Hippocampal formation (tissue), 2 donors: Measurements from ENCODE around the gene TAS2R50.
A peak's percentile ranks its signal among the peaks of the same experiment; 100 is the strongest.
"Not testable (repeated sequence)": the region's sequence is repeated elsewhere in the genome, so short reads cannot be mapped to it uniquely, and the experiment has no call there.

Experiments used
- DNase-seq, 2 donors: peaks; one replicate each; lab custom pipeline; 2025; lab: John Stamatoyannopoulos, UW

The TAS2R50 gene

DNA sequence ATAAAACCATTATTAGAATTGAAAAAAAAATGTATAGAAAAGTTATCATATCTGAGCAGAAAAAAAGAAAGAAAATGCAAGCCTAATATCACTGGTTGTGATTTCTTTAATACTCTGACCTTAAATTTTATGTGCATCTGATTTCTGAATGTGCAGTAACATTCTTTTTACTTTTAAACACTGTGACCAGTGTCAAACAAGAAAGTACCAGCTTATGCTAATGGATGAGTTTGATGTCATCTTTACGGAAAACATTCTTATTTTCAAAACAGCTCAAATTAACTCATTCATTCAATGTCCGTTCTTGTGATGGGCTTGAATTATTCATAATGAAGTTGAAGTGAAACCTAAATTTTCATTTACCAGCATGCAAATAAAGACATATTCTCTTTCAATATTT lies at the start of gene TAS2R50:
Gene TAS2R50 (minus strand): TSS at position 101 of the 400 bp plus-strand sequence. CDS start 52 bp downstream, at position 49.
- no peak for DNase-seq

GRCh38 chr12:11033959-11034358 lies 47.2 kb upstream of the TAS2R50 start:
- DNase-seq, result not testable (repeated sequence)

DNA sequence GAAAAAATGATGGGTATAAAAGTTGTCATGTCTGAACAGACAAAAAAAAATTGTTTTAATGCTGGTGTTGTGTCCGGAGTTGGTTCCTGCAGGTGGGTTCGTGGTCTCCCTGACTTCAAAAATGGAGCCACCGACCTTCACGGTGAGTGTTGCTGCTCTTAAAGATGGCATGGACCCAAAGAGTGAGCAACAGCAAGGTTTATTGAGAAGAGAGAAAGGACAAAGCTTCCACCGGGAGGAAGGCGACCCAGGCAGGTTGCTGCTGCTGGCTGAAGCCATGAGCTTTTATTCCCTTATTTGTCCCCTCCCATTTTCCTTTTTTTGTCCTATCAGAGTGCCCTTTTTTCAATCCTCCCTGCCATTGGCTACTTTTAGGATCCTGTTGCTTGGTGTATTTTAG lies 44.6 kb upstream of the TAS2R50 start, which contains the start of gene TAS2R31:
Gene TAS2R31 (minus strand): TSS at position 101 of the 400 bp plus-strand sequence. CDS start 72 bp downstream, at position 29.
- DNase-seq, result no peak

- no peak for DNase-seq
Observed at GRCh38 chr12:11026118-11026517, 39.4 kb upstream of the TAS2R50 start.

GRCh38 chr12:11023387-11023786 lies 36.7 kb upstream of the TAS2R50 start:
- no peak for DNase-seq

DNA sequence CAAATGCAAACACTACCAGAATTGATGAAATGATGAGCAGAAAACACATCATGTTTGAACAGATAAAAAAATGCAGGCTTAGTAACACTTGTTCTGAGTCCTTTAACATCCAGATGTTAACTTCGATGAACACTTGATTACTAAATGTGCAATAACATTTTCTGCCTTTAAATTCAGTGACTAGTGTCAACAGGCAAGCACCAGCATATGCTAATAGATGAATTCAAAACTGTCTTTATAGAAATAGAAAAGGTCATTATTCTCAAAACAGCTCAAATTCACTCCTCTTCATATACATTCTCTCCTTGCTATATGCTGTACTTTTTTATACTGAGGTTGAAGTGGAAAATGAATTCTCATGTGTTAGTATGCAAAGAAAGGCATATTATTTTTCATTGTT lies 35.8 kb upstream of the TAS2R50 start, which contains the start of gene TAS2R19:
Gene TAS2R19 (minus strand): TSS at position 101 of the 400 bp plus-strand sequence. CDS start 49 bp downstream, at position 52.
- no peak for DNase-seq

DNA sequence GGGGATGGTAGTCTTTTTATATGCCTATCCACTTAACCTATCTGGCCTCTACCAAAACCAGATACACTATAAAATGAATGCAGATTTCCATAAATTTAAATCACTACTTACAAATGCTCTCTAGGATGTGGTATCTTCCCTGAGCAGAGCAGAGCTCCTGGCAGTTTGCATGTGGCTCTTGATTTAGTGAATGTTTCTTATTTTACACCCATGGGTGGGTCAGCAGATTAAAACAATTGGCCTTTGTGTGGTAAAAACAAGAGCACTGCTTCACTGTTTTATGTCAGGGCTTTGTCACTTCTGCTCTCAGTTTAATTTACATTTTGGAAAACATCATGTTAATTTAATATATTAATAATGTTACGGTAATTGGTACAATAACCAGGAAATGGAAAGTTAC lies 30.2 kb upstream of the TAS2R50 start:
- DNase-seq, result peak in 1 of 2 donors; percentile 66

GRCh38 chr12:11015775-11016430 lies 29.2 kb upstream of the TAS2R50 start:
- no peak for DNase-seq

DNA sequence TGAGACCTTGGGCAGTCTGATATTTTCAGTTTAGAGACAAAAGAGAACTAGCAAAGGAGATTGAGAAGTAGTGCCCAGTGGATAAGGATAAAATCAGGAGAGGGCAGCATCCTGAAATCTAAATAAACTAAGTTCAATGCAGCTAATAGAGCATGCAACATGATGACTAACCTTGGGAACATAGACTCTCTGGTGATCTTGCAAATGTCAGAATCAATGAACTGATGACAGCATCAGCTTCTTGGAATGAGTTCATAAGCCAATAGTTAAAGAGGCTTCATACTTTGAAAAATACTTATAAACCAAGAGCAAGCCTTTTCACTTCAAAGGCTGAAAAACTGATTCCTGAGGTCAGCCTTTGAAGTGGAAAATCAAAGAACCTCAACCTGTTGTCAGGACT lies 27.5 kb upstream of the TAS2R50 start:
- no peak for DNase-seq

GRCh38 chr12:11007608-11008007 lies 20.9 kb upstream of the TAS2R50 start:
- no peak for DNase-seq

DNA sequence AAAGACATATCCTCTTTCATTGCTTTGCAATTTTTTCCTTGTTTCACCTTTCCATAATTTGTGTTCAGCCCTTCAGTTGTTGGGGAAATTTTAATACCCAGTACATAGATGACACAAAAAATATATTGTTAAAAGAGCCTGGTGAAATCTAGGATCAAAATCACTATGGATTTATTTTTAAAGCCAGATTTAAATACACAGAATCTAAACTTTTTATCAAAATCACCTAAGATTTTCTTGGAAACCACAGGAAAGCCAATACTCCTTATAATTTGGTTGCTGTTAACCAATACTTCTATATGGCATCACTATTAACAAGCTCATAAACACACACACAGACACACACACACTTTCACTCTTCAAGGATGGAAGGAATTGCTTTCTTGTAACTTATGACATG lies 11.5 kb upstream of the TAS2R50 start, which contains the start of gene TAS2R20:
Gene TAS2R20 (minus strand): TSS at position 101 of the 400 bp plus-strand sequence. CDS start 429 bp downstream, outside the sequence.
- DNase-seq, result no peak

- no peak for DNase-seq
Observed at GRCh38 chr12:10994307-10994706, 7.6 kb upstream of the TAS2R50 start.

- no peak for DNase-seq
Observed at GRCh38 chr12:10989107-10989506, 2.4 kb upstream of the TAS2R50 start.

- DNase-seq, result no peak
Observed at GRCh38 chr12:10982244-10982643, 4.5 kb downstream of the TAS2R50 start.

DNA sequence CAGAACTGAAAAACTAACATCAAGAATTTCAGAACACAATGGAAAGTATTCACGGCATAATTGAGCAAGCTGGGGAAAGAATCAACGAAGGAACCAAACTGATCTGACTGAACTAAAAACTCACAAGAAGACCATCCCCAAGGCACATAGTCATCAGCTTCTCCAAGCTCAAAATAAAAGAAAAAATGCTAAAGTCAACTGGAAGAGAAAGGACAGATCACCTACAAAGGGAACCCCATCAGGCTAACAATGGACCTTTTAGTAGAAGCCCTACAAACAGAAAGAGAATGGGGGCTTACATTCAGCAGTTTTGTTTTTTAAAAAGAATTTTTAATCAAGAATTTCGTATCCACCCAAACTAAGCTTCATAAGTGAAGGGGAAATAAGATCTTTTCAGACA lies 11.7 kb downstream of the TAS2R50 start:
- no peak for DNase-seq

DNA sequence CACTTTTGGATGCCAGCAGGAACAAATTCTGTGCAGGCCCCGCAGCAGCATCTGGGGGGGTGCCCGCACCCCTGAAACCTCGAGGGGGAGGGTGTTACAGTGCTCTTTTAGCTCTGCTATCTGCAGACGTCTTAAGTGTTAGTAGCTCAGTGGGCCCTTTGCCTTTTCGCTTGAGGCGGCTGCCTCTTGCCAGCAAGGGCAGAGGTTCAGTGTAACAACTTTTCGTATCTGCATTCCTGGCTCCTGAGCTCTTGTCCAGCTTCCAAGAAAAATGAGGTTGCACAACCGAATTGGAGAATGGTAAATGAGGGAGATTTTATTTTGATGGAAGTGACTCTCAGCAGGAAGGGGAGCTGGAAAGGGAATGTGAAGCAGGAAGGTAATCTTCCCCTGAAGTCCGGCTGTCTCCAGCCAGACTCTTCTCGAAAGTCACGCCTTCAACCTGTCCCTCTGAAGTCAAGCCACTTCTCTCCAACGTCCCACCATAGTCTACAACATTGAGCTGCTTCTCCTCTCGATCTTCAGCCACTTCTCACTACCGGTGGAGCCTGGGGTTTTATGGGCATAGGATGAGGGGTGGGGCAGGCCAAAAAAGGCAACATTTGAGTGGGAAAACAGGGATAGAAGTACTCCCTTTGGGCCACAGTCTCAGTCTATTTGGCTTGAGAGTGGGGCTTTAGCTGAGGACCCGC lies 17.8 kb downstream of the TAS2R50 start:
- DNase-seq, result no peak

DNA sequence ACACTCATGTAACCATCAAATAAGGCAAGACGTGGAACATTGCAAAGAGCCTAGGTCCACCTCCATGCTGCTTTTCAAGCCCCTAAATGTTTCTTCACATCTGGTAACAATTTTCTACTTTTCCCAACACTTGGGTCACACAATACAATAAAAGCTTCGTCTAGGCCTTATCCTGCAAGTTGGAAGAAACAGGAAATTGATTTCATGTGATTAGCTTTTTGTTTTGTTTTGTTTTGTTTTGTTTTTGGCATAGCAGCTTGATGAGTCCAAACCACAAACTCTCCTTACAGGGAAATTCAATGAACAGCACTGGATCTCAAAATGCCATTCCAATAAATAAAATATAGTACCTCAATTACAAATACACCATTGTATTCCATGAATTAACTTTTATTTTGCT lies 19.3 kb downstream of the TAS2R50 start:
- DNase-seq, result no peak

DNA sequence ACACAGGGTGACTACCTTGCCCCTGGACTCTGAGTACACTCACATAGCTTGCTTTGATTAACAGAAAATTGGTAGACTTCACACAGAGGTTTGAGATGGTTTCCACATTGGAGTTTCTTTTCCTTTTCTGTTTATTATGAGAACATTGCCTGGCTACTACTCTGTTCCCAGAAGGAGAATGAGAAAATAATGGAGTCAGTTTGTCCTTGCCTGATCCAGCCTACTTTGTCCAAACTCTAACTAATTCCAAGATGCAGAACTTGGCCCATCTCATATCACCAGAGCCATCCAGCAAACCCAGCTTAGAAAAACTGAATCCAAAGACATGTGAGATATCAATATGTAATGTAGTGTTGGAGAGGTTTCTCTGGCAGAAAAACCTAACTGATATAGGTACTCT lies 20.4 kb downstream of the TAS2R50 start:
- no peak for DNase-seq

GRCh38 chr12:10965476-10965875 lies 21.2 kb downstream of the TAS2R50 start:
- no peak for DNase-seq

- no peak for DNase-seq
Observed at GRCh38 chr12:10960211-10960610, 26.5 kb downstream of the TAS2R50 start.

DNA sequence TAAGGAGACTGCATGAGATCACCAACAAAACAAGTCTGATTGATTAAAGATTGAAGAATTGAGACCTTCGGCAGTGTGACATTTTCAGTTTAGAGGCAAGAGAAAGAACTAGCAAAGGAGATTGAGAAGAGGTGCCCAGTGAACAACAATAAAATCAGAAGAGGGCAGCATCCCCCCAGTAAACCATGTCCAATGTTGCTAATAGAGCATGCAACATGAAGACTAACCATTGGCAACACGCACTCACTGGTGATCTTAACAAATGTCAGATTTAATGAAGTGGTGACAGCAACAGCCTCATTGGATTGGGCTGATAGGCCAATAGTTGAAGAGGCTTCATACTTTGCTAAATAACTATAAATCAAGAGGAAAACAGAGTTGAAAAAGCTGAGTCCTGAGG lies 26.9 kb downstream of the TAS2R50 start:
- DNase-seq, result peak; percentile 21 to 48

- DNase-seq, result no peak
Observed at GRCh38 chr12:10957741-10958140, 29.0 kb downstream of the TAS2R50 start.

- no peak for DNase-seq
Observed at GRCh38 chr12:10956085-10956484, 30.6 kb downstream of the TAS2R50 start.
